Spleen (tissue), 11 donors: ENCODE results near the gene SYDE1. TPM values are rescaled to one million over a fixed set of nuclear protein-coding genes. Genes with fewer than 3 reads are reported as not detected.

Experiments
- DNase-seq: peaks from one replicate; pipeline ENCODE4 v3.0.0-alpha.2; 2020
- H3K27ac ChIP-seq, 8 donors: fragments of 200-600 bp; sonication (generic) in 7 of 8; 1 replicate in 4 of 8; 2 replicates in 4 of 8; pipeline versions ENCODE4 v1.5.0 to v1.8.0; 2016 to 2021; ENCODE audit warnings: inconsistent platforms in 4 of 8, mild to moderate bottlenecking in 4 of 8, moderate library complexity in 1 of 8
- H3K27me3 ChIP-seq, 7 donors: fragments of 200-600 bp; sonication (generic) in 6 of 7; replicated peaks in 1 of 7; 1 replicate in 4 of 7; 2 replicates in 3 of 7; pipeline versions ENCODE4 v1.5.0 to v1.8.0; 2016 to 2021; ENCODE audit warnings: inconsistent platforms in 3 of 7, mild to moderate bottlenecking in 1 of 7
- H3K36me3 ChIP-seq, 6 donors: fragments of 200-600 bp; sonication (generic) in 5 of 6; 1 replicate in 4 of 6; 2 replicates in 2 of 6; pipeline versions ENCODE4 v1.5.0 to v1.8.0; 2016 to 2021; ENCODE audit warnings: inconsistent platforms in 2 of 6
- H3K4me1 ChIP-seq, 6 donors: fragments of 200-600 bp; sonication (generic) in 5 of 6; 1 replicate in 3 of 6; 2 replicates in 3 of 6; pipeline versions ENCODE4 v1.5.0 to v1.8.0; 2016 to 2021; ENCODE audit warnings: inconsistent platforms in 3 of 6
- H3K4me3 ChIP-seq, 8 donors: fragments of 200-600 bp; sonication (generic) in 7 of 8; 1 replicate in 4 of 8; 2 replicates in 4 of 8; pipeline versions ENCODE4 v1.5.0 to v1.8.0; 2016 to 2021; ENCODE audit warnings: inconsistent platforms in 4 of 8, mild to moderate bottlenecking in 4 of 8, moderate library complexity in 2 of 8
- H3K9me3 ChIP-seq, 8 donors: fragments of 200-600 bp; sonication (generic) in 7 of 8; 1 replicate in 4 of 8; 2 replicates in 4 of 8; pipeline versions ENCODE4 v1.5.0 to v1.8.0; 2016 to 2021; ENCODE audit warnings: inconsistent platforms in 4 of 8
- CTCF ChIP-seq, 11 experiments: fragments of 200-600 bp in 7 of 11; fragments of 450-650 bp in 4 of 11; sonication (generic) in 4 of 11; IDR thresholded peaks in 8 of 11; conservative IDR thresholded peaks in 3 of 11; 1 replicate in 7 of 11; 2 replicates in 4 of 11; pipeline versions ENCODE4 v1.4.0 to v1.8.0; 2016 to 2021; ENCODE audit warnings: antibody characterized with exemption in 11 of 11, inconsistent platforms in 4 of 11, mild to moderate bottlenecking in 1 of 11
- POLR2A ChIP-seq, 3 donors: fragments of 450-650 bp; IDR thresholded peaks; one replicate each; pipeline ENCODE4 v1.5.1; 2017; ENCODE audit warnings: antibody characterized with exemption in 3 of 3, mild to moderate bottlenecking in 1 of 3
- POLR2AphosphoS5 ChIP-seq, 3 donors: sonication (generic); formaldehyde crosslinking; IDR thresholded peaks; one replicate each; pipeline ENCODE4 v1.5.1; 2017; ENCODE audit warnings: antibody characterized with exemption in 3 of 3
- WGBS, 5 donors: extraction: QIAGEN DNeasy Blood & Tissue Kit in 3 of 5; methylation state at CpG; one replicate each; pipeline versions ENCODE4 v1.1.5 to v1.1.7; 2013 to 2018; 5-methylcytosine and 5-hydroxymethylcytosine counted together
- intact Hi-C: fragments of 100-400 bp; cut with DNase I; formaldehyde crosslinking; loops from one replicate; pipeline ENCODE4 v1.15.0; 2023; ENCODE audit warnings: low total_unique reads
- polyA plus RNA-seq, 3 donors: library from polyadenylated mRNA; stranded (reverse); fragments of 200-250 nt; gene quantifications; one replicate each; pipeline ENCODE4 v1.2.1, GENCODE V29; 2013
- total RNA-seq, 7 donors: library from RNA; depleted of rRNA in 3 of 7; stranded (reverse); fragments of >200 nt in 3 of 7; fragmentation: NEBNext Ultra II Directional in 4 of 7; extraction: Animal tissue kit (Norgen Biotek cat#: 25700) in 4 of 7; gene quantifications; one replicate each; pipeline versions ENCODE4 v1.1.0 to v1.2.1, GENCODE V29; 2016 to 2021
- donor health status: healthy with polysubstance abuse.
- donor health status: DM: no; HTN: no; CAD: no; lungs with moderate emphysema.
- donor health status: DM: no; HTN: no; CAD: no.
- donor health status: Bipolar disorder and iron deficiency.
- donor health status: healthy.
- donor health status: DM: no; HTN: no; CAD: no.
- donor health status: DM: yes; HTN: yes; CAD: no.

SYDE1 gene
- total and polyA plus RNA-seq, 10 donors: 2.0 to 27.6 (median 14.7) TPM

- TF ChIP-seq POLR2A (IDR thresholded peaks at IDR 0.05) (no peak), CTCF (IDR thresholded peaks at IDR 0.05 in 8 of 11, conservative IDR thresholded peaks at IDR 0.05 in 3 of 11) (no peak), POLR2AphosphoS5 (IDR thresholded peaks at IDR 0.05) (no peak)
- DNase-seq: no peak
- WGBS, 5 donors: 54 to 73% (median 68%) methylated on average over 6 of the region's 6 CpGs
- no peaks in the 10 kb centered on the region for H3K36me3 ChIP-seq
- H3K27me3 ChIP-seq: peaks cover 0 to 89% (median 6%) of the 10 kb centered on the region in 7 donors
- H3K9me3 ChIP-seq: no peaks in the 10 kb centered on the region
- no peak within 1 kb of the TSS for H3K4me3 ChIP-seq
- no peaks in the 10 kb centered on the region for H3K4me1 ChIP-seq
- intact Hi-C loops: no loop called here
- no peak within 1 kb of the TSS for H3K27ac ChIP-seq
Measured at GRCh38 chr19:15081911-15082310, 25.3 kb upstream of the SYDE1 start, which contains the start of gene OR1I1. TSS of gene OR1I1 (plus strand) at chr19:15082211. CDS start at chr19:15087066, 4,855 bp downstream.

- no peak overlapping the region for H3K4me3 ChIP-seq
- no peaks in the 10 kb centered on the region for H3K36me3 ChIP-seq
- intact Hi-C loops: no loop called here
- H3K4me1 ChIP-seq: peaks cover 0 to 6% (median 3%) of the 10 kb centered on the region in 6 donors
- no peak overlapping the region for H3K27ac ChIP-seq
- WGBS, 5 donors: 79 to 91% (median 84%) methylated on average over 11 of the region's 11 CpGs
- no peak for DNase-seq
- TF ChIP-seq CTCF (IDR thresholded peaks at IDR 0.05 in 8 of 11, conservative IDR thresholded peaks at IDR 0.05 in 3 of 11) (no peak), POLR2A (IDR thresholded peaks at IDR 0.05) (no peak), POLR2AphosphoS5 (IDR thresholded peaks at IDR 0.05) (no peak)
- no peaks in the 10 kb centered on the region for H3K9me3 ChIP-seq
- peaks cover 0 to 73% (median 6%) of the 10 kb centered on the region in 7 donors for H3K27me3 ChIP-seq
Measured at GRCh38 chr19:15087182-15087581, 20.0 kb upstream of the SYDE1 start.

- TF ChIP-seq CTCF (IDR thresholded peaks at IDR 0.05 in 8 of 11, conservative IDR thresholded peaks at IDR 0.05 in 3 of 11): peak; percentile 42 to 83 (median 67)
- TF ChIP-seq POLR2A (IDR thresholded peaks at IDR 0.05): no peak
- peaks cover 0 to 9% (median 6%) of the 10 kb centered on the region in 6 donors for H3K4me1 ChIP-seq
- no peaks in the 10 kb centered on the region for H3K9me3 ChIP-seq
- H3K27ac ChIP-seq: no peak overlapping the region
- DNase-seq: no peak
- no peak overlapping the region for H3K4me3 ChIP-seq
- peaks cover 0 to 67% (median 5%) of the 10 kb centered on the region in 7 donors for H3K27me3 ChIP-seq
- intact Hi-C loops: loop anchor here (5.0 kb wide), 1 partner anchor 55 kb away; no protein-coding TSS in a partner anchor
- H3K36me3 ChIP-seq: no peaks in the 10 kb centered on the region
- 20 to 27% (median 25%) methylated on average over 12 to 13 of the region's 13 CpGs for WGBS, 5 donors
Measured at GRCh38 chr19:15091918-15092753, 15.1 kb upstream of the SYDE1 start.

- no peak overlapping the region for H3K4me3 ChIP-seq
- DNase-seq: no peak
- TF ChIP-seq POLR2A (IDR thresholded peaks at IDR 0.05): no peak
- TF ChIP-seq POLR2AphosphoS5 (IDR thresholded peaks at IDR 0.05): no peak
- no peak for TF ChIP-seq CTCF (IDR thresholded peaks at IDR 0.05 in 8 of 11, conservative IDR thresholded peaks at IDR 0.05 in 3 of 11)
- H3K27ac ChIP-seq: no peak overlapping the region
- H3K27me3 ChIP-seq: peaks cover 0 to 67% (median 5%) of the 10 kb centered on the region in 7 donors
- intact Hi-C loops: loop anchor here (5.0 kb wide), 1 partner anchor 54 kb away; no protein-coding TSS in a partner anchor
- H3K9me3 ChIP-seq: no peaks in the 10 kb centered on the region
- H3K4me1 ChIP-seq: peaks cover 0 to 9% (median 6%) of the 10 kb centered on the region in 6 donors
- 73 to 83% (median 79%) methylated on average over 2 of the region's 2 CpGs for WGBS, 5 donors
- H3K36me3 ChIP-seq: no peaks in the 10 kb centered on the region
Measured at GRCh38 chr19:15093001-15093400, 14.2 kb upstream of the SYDE1 start.
